GM18498 (cell line): ENCODE measurements around the gene EVC.

Experiments used
- ATAC-seq: cut with Tn5 transposase; IDR thresholded peaks from one replicate; pipeline ENCODE4 v1.9.1; 2021; ENCODE audit warnings: mild to moderate bottlenecking, moderate library complexity; ENCODE audit not compliant: unreplicated experiment

The EVC gene

DNA sequence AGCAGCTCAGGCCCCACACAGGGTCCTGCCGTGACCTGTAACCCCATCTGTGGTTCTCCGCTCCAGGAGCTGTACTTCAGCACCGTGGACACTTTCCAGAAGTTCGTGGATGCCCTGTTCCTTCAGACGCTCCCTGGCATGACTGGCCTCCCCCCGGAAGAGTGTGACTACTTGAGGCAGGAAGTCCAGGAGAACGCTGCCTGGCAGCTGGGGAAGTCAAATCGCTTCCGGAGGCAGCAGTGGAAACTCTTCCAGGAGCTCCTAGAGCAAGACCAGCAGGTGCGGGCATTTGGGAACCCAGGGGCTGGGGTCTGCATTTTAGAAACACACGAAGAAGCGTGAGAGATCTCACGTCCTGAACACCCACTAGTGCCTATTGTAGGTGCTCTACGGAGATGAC is 72.5 kb downstream of the EVC start:
- ATAC-seq = no peak

- no peak for ATAC-seq
Measured at GRCh38 chr4:5784021-5784420, 73.0 kb downstream of the EVC start.

DNA sequence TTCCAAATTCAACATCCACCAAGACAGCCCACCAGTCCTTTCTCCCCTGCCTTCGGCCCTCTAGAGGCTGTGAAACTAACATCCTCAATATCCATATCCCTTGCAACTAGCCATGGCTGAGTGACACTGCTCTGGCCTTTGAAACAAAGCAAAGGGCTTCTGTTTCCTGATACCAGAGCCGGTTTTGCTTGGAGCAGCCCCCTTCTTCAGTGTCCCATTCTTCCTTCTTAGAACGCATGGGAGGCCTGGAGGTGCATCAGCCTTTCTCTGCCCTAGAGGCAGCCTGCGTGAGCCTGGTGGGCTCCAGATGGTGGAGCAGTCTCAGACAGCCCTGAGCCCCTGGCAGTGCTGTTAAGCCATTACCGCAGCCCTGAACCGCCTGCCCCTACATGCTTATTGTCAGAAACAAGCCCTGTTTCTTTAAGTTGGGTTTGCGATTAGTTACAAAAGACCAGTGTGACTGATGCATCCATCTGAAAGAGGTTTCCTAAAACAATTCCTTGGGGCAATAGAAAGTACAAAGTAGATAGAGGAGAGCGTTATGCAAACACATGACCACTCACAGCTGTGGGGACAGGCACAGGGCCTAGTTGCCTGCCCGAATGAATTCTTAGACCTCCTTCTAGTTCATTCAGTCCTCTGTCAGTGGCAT is 74.1 kb downstream of the EVC start:
- ATAC-seq = no peak

- ATAC-seq = no peak
Measured at GRCh38 chr4:5785806-5786680, 75.0 kb downstream of the EVC start.

DNA sequence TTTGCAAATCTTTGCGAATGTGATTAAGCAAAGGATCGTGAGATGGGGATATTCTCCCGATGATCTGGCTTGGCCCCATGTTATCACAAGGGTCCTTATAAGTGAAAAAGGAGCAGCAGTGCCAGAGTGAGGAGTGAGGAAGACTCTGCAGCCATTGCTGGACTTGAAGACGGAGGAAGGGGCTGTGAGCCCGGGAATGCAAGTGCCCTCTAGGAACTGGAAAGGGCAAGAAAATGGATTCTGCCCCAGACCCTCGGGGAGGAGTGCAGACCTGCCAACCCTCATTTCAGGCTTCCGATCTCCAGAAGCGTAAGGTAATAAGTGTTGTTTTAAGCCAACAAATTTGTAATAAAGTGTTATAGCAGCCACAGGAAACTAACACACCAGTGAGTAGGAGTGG is 76.3 kb downstream of the EVC start:
- ATAC-seq = no peak

GRCh38 chr4:5788144-5788543 is 77.1 kb downstream of the EVC start:
- ATAC-seq = no peak

DNA sequence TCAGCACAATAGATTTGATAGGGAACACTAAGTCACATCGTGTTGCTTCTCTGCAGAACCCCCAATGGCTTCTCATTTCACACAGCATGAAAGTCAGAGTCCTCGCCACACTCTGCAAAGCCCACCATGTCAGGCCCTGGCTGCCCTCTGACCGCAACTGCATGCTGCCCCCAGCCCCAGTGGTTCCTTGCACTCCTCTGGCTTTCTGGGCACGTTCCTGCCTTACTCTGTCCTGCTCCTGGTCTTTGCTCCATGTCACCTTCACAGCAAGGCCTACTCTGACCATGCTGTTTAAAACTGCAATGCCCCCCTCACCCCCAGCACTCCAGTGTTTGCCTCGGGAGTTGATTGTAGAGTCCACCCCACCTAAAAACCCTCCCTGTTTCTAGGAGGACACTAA is 78.1 kb downstream of the EVC start:
- ATAC-seq = no peak

DNA sequence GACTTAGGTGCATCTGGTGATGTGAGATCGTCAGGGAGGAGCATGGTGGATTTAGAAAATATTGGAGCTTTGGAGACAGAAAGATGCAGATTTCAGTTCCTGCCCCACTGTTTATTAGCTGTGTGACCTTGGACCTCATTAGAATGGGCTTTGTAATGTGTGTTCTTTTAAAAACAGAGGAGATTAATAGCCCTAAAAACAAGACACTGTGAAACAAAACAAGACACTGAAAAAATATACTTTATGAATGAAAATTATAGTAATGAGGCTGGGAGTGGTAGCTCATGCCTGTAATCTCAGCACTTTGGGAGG is 79.5 kb downstream of the EVC start:
- no peak for ATAC-seq

DNA sequence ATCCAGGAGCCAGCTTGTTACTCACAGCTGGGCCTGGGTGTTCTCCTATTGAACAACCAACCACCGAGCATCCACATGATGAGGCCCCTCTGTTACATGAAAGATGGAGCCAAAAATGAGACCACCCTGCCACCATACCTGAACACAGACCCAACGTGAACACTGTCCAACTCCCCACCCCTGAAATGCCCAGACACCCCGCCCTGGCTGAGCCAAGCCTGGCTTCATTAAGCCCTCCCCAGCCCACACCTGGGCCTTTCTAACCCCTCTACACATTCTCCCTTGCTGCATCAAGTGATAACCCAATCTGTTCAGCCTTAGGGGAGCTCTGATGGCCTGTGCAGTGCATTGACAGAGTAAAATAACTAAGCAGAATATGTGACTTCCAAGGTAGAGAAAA is 80.7 kb downstream of the EVC start:
- ATAC-seq = no peak

GRCh38 chr4:5793514-5793913 is 82.5 kb downstream of the EVC start:
- ATAC-seq = no peak

GRCh38 chr4:5795580-5795979 is 84.6 kb downstream of the EVC start:
- ATAC-seq = no peak

- ATAC-seq = no peak
Measured at GRCh38 chr4:5796976-5797375, 86.0 kb downstream of the EVC start.

DNA sequence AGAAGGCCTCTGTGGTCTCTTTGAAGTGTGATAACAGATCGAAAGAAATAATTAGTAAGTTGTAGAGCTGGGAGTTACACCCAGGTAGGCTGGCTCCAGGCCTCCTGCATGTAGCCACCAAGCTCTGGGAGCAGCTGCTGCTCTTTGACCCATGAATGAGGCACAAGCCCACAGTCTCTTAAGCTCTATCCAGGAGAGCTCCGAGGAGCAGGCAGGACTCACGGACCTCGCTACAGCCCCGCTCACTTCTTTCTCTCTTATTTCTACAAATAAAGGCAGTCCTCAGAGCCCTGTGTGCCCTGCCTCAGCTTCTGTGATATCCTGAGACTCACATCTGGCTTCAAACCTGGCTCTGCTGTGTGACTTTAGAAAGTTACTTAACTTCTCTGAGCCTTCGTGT is 86.9 kb downstream of the EVC start:
- ATAC-seq = no peak

GRCh38 chr4:5798462-5798861 is 87.5 kb downstream of the EVC start:
- ATAC-seq = no peak

DNA sequence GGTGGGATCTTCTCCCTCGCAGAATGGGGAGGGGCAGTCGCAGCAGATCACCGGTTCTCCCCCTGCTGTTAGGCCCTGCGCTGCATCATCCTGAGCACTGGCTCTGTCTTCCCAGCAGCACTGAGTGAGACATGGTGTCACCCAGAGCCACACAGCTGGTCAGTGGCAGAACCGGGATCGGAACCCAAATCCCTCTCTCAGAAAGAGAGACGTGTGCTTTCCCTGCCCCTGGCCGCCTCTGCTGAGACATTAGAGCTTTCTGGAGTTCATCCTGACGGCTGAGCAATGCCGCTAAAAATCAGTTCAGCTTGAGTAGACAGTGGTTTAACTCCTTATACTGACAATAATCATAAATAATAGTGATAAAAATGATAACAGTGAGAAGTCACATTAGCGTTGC is 87.9 kb downstream of the EVC start:
- no peak for ATAC-seq

GRCh38 chr4:5799406-5799805 is 88.4 kb downstream of the EVC start:
- no peak for ATAC-seq

- no peak for ATAC-seq
Measured at GRCh38 chr4:5800496-5800895, 89.5 kb downstream of the EVC start.

- ATAC-seq = no peak
Measured at GRCh38 chr4:5801696-5802095, 90.7 kb downstream of the EVC start.

- ATAC-seq = no peak
Measured at GRCh38 chr4:5802565-5802964, 91.6 kb downstream of the EVC start.

DNA sequence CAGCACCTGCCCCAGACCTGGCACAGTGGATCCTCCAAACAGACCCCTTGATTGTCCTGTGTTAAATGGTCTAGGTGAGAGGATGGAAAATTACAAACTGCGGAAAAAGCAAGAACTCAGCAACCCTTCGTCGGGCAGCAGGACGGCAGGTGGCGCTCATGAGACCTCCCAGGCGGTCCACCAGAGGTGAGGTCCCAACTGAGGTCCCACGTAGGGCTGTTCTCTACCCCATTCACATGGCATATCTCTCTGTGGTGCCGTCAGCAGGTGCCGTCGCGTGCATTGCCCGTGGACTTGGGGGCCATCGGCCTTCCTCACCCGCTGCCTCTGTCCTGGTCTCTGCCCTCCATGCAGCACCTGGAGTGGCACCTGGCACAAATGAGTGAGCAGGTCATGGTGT is 93.7 kb downstream of the EVC start:
- no peak for ATAC-seq

- no peak for ATAC-seq
Measured at GRCh38 chr4:5805270-5805669, 94.3 kb downstream of the EVC start.

- ATAC-seq = no peak
Measured at GRCh38 chr4:5808081-5808741, 97.2 kb downstream of the EVC start.
